ENCODE results near the gene ENOX1. TPM values are rescaled to one million over a fixed set of nuclear protein-coding genes. Genes with fewer than 3 reads are reported as not detected.

ENOX1 gene
- polyA plus RNA-seq, 1 donor (not counting 4 experiments of a cell fraction or from before 2014, with no cell fraction given): 1.1 TPM

GRCh38 chr13:43326100-43326499, 460.7 kb downstream of the ENOX1 start:
- Histone ChIP-seq H3K4me1 (ENCODE audit: control insufficient read depth, extremely low read depth, insufficient read depth, low read length) (no peaks in the 10 kb centered on the region), H3K79me2 (ENCODE audit: control insufficient read depth, insufficient read depth, low read length) (no peaks in the 10 kb centered on the region), H3K4me3 (ENCODE audit: control insufficient read depth in 2 of 3, extremely low read depth in 1 of 3, insufficient read depth in 2 of 3, low read depth in 1 of 3, low read length in 3 of 3) (no peak overlapping the region), H3K9me1 (ENCODE audit: control insufficient read depth, extremely low read depth, insufficient read depth, low read length) (no peaks in the 10 kb centered on the region), H3K4me2 (ENCODE audit: control insufficient read depth, extremely low read depth, insufficient read depth, low read depth, low read length) (no peak overlapping the region), H3K27me3 (ENCODE audit: control insufficient read depth, extremely low read depth, insufficient read depth, low read length) (no peaks in the 10 kb centered on the region), H3K27ac (ENCODE audit: control insufficient read depth, insufficient read depth, low read length) (no peak overlapping the region), H2AFZ (ENCODE audit: control insufficient read depth, low read length) (no peak overlapping the region), H3K9ac (ENCODE audit: control insufficient read depth, extremely low read depth, insufficient read depth, low read length) (no peak overlapping the region), H4K20me1 (ENCODE audit: control insufficient read depth, extremely low read depth, insufficient read depth, low read length) (no peaks in the 10 kb centered on the region), H3K36me3 (ENCODE audit: control insufficient read depth in 2 of 2, extremely low read depth in 1 of 2, insufficient read depth in 2 of 2, low read length in 2 of 2) (no peaks in the 10 kb centered on the region), H3K9me3 (ENCODE audit: control insufficient read depth, low read depth, low read length) (no peaks in the 10 kb centered on the region)
- dilution Hi-C loops (cut with MboI; ENCODE audit: extremely low pct_ligation_motif_present, low sequenced_read_pairs): no loop called here
- no peak for DNase-seq (ENCODE audit: low read depth, low spot score)
- no peak for FAIRE-seq
- TF ChIP-seq EZH2 (IDR thresholded peaks at IDR 0.05; ENCODE audit: low read length) (no peak), CTCF (optimal IDR thresholded peaks at IDR 0.05 in 1 of 3, IDR thresholded peaks at IDR 0.05 in 1 of 3, conservative IDR thresholded peaks at IDR 0.05 in 1 of 3; ENCODE audit: extremely low read depth in 1 of 3, insufficient read depth in 2 of 3, low read length in 3 of 3) (no peak)

DNA sequence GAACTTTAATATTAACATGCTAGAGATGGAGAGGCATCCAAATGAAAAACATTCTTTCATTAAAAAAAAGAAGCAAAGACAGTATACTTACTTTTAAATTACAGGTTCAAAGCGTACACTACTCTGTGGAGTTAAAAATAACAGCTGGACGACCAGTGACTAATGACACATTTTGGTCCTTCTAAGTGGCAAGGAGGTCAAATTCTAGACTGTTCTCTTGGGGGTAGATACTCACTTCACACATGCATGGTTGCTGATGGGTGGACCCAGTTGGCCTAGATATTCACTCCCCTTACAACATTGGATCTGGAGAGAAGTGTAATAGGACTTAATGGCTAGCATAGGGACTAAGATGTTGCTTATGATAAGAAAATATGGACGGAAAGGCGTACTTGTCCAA, 461.1 kb downstream of the ENOX1 start:
- no peaks in the 10 kb centered on the region for H4K20me1 ChIP-seq (ENCODE audit: control insufficient read depth, extremely low read depth, insufficient read depth, low read length)
- no peak overlapping the region for H3K4me2 ChIP-seq (ENCODE audit: control insufficient read depth, extremely low read depth, insufficient read depth, low read depth, low read length)
- DNase-seq (ENCODE audit: low read depth, low spot score) (no peak), FAIRE-seq (no peak)
- no peak overlapping the region for H2AFZ ChIP-seq (ENCODE audit: control insufficient read depth, low read length)
- dilution Hi-C loops (cut with MboI; ENCODE audit: extremely low pct_ligation_motif_present, low sequenced_read_pairs): no loop called here
- H3K9ac ChIP-seq (ENCODE audit: control insufficient read depth, extremely low read depth, insufficient read depth, low read length): no peak overlapping the region
- no peaks in the 10 kb centered on the region for H3K36me3 ChIP-seq (ENCODE audit: control insufficient read depth in 2 of 2, extremely low read depth in 1 of 2, insufficient read depth in 2 of 2, low read length in 2 of 2)
- H3K9me3 ChIP-seq (ENCODE audit: control insufficient read depth, low read depth, low read length): no peaks in the 10 kb centered on the region
- TF ChIP-seq EZH2 (IDR thresholded peaks at IDR 0.05; ENCODE audit: low read length): no peak
- no peaks in the 10 kb centered on the region for H3K79me2 ChIP-seq (ENCODE audit: control insufficient read depth, insufficient read depth, low read length)
- no peaks in the 10 kb centered on the region for H3K27me3 ChIP-seq (ENCODE audit: control insufficient read depth, extremely low read depth, insufficient read depth, low read length)
- H3K4me3 ChIP-seq (ENCODE audit: control insufficient read depth in 2 of 3, extremely low read depth in 1 of 3, insufficient read depth in 2 of 3, low read depth in 1 of 3, low read length in 3 of 3): no peak overlapping the region
- H3K27ac ChIP-seq (ENCODE audit: control insufficient read depth, insufficient read depth, low read length): no peak overlapping the region
- no peaks in the 10 kb centered on the region for H3K9me1 ChIP-seq (ENCODE audit: control insufficient read depth, extremely low read depth, insufficient read depth, low read length)
- H3K4me1 ChIP-seq (ENCODE audit: control insufficient read depth, extremely low read depth, insufficient read depth, low read length): no peaks in the 10 kb centered on the region

- no peak for TF ChIP-seq CTCF (optimal IDR thresholded peaks at IDR 0.05 in 1 of 3, IDR thresholded peaks at IDR 0.05 in 1 of 3, conservative IDR thresholded peaks at IDR 0.05 in 1 of 3; ENCODE audit: extremely low read depth in 1 of 3, insufficient read depth in 2 of 3, low read length in 3 of 3)
- TF ChIP-seq EZH2 (IDR thresholded peaks at IDR 0.05; ENCODE audit: low read length): no peak
- Histone ChIP-seq H3K4me2 (ENCODE audit: control insufficient read depth, extremely low read depth, insufficient read depth, low read depth, low read length) (no peak overlapping the region), H3K9me1 (ENCODE audit: control insufficient read depth, extremely low read depth, insufficient read depth, low read length) (no peaks in the 10 kb centered on the region), H3K9me3 (ENCODE audit: control insufficient read depth, low read depth, low read length) (no peaks in the 10 kb centered on the region), H3K36me3 (ENCODE audit: control insufficient read depth in 2 of 2, extremely low read depth in 1 of 2, insufficient read depth in 2 of 2, low read length in 2 of 2) (no peaks in the 10 kb centered on the region), H2AFZ (ENCODE audit: control insufficient read depth, low read length) (no peak overlapping the region), H3K4me1 (ENCODE audit: control insufficient read depth, extremely low read depth, insufficient read depth, low read length) (no peaks in the 10 kb centered on the region), H3K27me3 (ENCODE audit: control insufficient read depth, extremely low read depth, insufficient read depth, low read length) (no peaks in the 10 kb centered on the region), H3K27ac (ENCODE audit: control insufficient read depth, insufficient read depth, low read length) (no peak overlapping the region), H3K79me2 (ENCODE audit: control insufficient read depth, insufficient read depth, low read length) (no peaks in the 10 kb centered on the region), H3K9ac (ENCODE audit: control insufficient read depth, extremely low read depth, insufficient read depth, low read length) (no peak overlapping the region), H4K20me1 (ENCODE audit: control insufficient read depth, extremely low read depth, insufficient read depth, low read length) (no peaks in the 10 kb centered on the region), H3K4me3 (ENCODE audit: control insufficient read depth in 2 of 3, extremely low read depth in 1 of 3, insufficient read depth in 2 of 3, low read depth in 1 of 3, low read length in 3 of 3) (no peak overlapping the region)
- no peak for FAIRE-seq
- dilution Hi-C loops (cut with MboI; ENCODE audit: extremely low pct_ligation_motif_present, low sequenced_read_pairs): no loop called here
- no peak for DNase-seq (ENCODE audit: low read depth, low spot score)
These were observed 462.6 kb downstream of the ENOX1 start for GRCh38 chr13:43324129-43324528.

Data from keratinocyte (primary cell).